GM12878 (cell line): ENCODE measurements around the gene ACTR1A.

ENCODE experiments used
- CHD2 ChIP-seq: IDR thresholded peaks from 2 replicates; pipeline ENCODE4 v1.6.1; 2011; ENCODE audit warnings: low read depth, low read length, improper control_type of control experiment, borderline replicate concordance
- GABPA ChIP-seq: IDR thresholded peaks from 2 replicates; pipeline ENCODE4 v1.6.1; 2014; ENCODE audit warnings: antibody characterized with exemption, low read depth, mild to moderate bottlenecking, inconsistent platforms
- POLR2A ChIP-seq: IDR thresholded peaks from 2 replicates; pipeline ENCODE4 v1.6.1; 2011; ENCODE audit warnings: low read depth, mild to moderate bottlenecking, low read length
- POLR2AphosphoS5 ChIP-seq: IDR thresholded peaks from 2 replicates; pipeline ENCODE4 v1.6.1; 2011; ENCODE audit warnings: mild to moderate bottlenecking, low read length, inconsistent platforms
- SMAD5 ChIP-seq: IDR thresholded peaks from 2 replicates; pipeline ENCODE4 v1.6.1; 2016; ENCODE audit warnings: antibody characterized with exemption, low read depth
- YY1 ChIP-seq: IDR thresholded peaks from 2 replicates; pipeline ENCODE4 v1.6.1; 2011; ENCODE audit warnings: low read depth, mild to moderate bottlenecking, low read length
- ZNF24 ChIP-seq: fragments of 450-650 bp; IDR thresholded peaks from 2 replicates; pipeline ENCODE4 v1.6.1; 2017; ENCODE audit warnings: antibody characterized with exemption, mild to moderate bottlenecking
- ZNF274 ChIP-seq: IDR thresholded peaks from one replicate; pipeline ENCODE4 v1.8.0; 2011; ENCODE audit not compliant: insufficient read length, insufficient read depth
- TF ChIP-seq, protein P1 (sequence below), 3 experiments: IDR thresholded peaks in 2 of 3; conservative IDR thresholded peaks in 1 of 3; 2 replicates each; pipeline ENCODE4 v1.5.1; 2011; ENCODE audit warnings: low read depth in 3 of 3, low read length in 3 of 3, mild to moderate bottlenecking in 3 of 3, control low read depth in 2 of 3, moderate library complexity in 2 of 3, inconsistent platforms in 1 of 3, mixed read lengths in 1 of 3; ENCODE audit not compliant: control insufficient read depth in 2 of 3, insufficient read depth in 1 of 3; ENCODE audit errors: extremely low read depth in 1 of 3

- TF ChIP-seq YY1: no peak
- TF ChIP-seq POLR2AphosphoS5: no peak
- no peak for TF ChIP-seq ZNF274
- TF ChIP-seq, protein P1, sequence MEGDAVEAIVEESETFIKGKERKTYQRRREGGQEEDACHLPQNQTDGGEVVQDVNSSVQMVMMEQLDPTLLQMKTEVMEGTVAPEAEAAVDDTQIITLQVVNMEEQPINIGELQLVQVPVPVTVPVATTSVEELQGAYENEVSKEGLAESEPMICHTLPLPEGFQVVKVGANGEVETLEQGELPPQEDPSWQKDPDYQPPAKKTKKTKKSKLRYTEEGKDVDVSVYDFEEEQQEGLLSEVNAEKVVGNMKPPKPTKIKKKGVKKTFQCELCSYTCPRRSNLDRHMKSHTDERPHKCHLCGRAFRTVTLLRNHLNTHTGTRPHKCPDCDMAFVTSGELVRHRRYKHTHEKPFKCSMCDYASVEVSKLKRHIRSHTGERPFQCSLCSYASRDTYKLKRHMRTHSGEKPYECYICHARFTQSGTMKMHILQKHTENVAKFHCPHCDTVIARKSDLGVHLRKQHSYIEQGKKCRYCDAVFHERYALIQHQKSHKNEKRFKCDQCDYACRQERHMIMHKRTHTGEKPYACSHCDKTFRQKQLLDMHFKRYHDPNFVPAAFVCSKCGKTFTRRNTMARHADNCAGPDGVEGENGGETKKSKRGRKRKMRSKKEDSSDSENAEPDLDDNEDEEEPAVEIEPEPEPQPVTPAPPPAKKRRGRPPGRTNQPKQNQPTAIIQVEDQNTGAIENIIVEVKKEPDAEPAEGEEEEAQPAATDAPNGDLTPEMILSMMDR (IDR thresholded peaks at IDR 0.05 in 2 of 3, conservative IDR thresholded peaks at IDR 0.05 in 1 of 3; ENCODE audit: control insufficient read depth in 2 of 3, extremely low read depth in 1 of 3, insufficient read depth in 1 of 3, low read depth in 3 of 3, low read length in 3 of 3): no peak
- TF ChIP-seq POLR2A: 0 out of 2 replicates have a peak, but pooled peaks have one; percentile 56
- no peak for TF ChIP-seq CHD2
- no peak for TF ChIP-seq SMAD5
- no peak for TF ChIP-seq ZNF24
- TF ChIP-seq GABPA: no peak
Observed at GRCh38 chr10:102501201-102502028, 1.1 kb downstream of the ACTR1A start.
